ENCODE measurements around the gene CYS1.

DNA sequence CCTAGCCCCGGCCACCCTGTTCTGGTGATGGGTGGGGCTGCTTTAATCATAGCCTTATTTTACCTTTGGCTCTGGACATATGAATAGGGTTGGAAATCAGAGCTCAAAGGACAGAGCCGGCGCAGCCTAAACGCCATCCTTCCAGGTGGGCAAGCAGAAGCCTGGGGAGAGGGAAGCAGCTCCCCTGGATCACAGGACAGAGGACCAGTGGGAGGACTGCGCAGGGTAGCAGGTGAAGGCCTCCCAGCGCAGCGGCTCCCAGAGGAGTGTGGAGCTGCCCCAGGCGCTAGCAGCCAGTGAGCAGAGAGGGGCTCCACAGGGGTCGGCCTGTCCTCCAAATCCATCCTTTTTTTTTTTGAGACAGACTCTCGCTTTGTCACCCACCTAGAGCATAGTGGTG is 16.4 kb upstream of the CYS1 start:
- TF ChIP-seq, protein P1, sequence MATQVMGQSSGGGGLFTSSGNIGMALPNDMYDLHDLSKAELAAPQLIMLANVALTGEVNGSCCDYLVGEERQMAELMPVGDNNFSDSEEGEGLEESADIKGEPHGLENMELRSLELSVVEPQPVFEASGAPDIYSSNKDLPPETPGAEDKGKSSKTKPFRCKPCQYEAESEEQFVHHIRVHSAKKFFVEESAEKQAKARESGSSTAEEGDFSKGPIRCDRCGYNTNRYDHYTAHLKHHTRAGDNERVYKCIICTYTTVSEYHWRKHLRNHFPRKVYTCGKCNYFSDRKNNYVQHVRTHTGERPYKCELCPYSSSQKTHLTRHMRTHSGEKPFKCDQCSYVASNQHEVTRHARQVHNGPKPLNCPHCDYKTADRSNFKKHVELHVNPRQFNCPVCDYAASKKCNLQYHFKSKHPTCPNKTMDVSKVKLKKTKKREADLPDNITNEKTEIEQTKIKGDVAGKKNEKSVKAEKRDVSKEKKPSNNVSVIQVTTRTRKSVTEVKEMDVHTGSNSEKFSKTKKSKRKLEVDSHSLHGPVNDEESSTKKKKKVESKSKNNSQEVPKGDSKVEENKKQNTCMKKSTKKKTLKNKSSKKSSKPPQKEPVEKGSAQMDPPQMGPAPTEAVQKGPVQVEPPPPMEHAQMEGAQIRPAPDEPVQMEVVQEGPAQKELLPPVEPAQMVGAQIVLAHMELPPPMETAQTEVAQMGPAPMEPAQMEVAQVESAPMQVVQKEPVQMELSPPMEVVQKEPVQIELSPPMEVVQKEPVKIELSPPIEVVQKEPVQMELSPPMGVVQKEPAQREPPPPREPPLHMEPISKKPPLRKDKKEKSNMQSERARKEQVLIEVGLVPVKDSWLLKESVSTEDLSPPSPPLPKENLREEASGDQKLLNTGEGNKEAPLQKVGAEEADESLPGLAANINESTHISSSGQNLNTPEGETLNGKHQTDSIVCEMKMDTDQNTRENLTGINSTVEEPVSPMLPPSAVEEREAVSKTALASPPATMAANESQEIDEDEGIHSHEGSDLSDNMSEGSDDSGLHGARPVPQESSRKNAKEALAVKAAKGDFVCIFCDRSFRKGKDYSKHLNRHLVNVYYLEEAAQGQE (IDR thresholded peaks at IDR 0.05) = no peak
- TF ChIP-seq CTCF (IDR thresholded peaks at IDR 0.05) = no peak
- TF ChIP-seq POLR2A (IDR thresholded peaks at IDR 0.05; ENCODE audit: low read length) = no peak
- TF ChIP-seq KDM1A (IDR thresholded peaks at IDR 0.05; ENCODE audit: low read depth) = no peak
- TF ChIP-seq MAFK (IDR thresholded peaks at IDR 0.05; ENCODE audit: partially characterized antibody) = no peak
- no peak for TF ChIP-seq ELK1 (IDR thresholded peaks at IDR 0.05; ENCODE audit: low read depth, low read length)
- no peak for TF ChIP-seq USF2 (IDR thresholded peaks at IDR 0.05)
